HEK293 (cell line): Measurements from ENCODE around the gene CDH23.

Source experiments
- CTCF ChIA-PET: fragments of 350-600 bp; formaldehyde crosslinking; extraction: SDS; loops from one replicate; lab custom pipeline; 2021; ENCODE audit warnings: antibody characterized with exemption; lab: Yijun Ruan, JAX
- POLR2A ChIA-PET: fragments of 300-600 bp; formaldehyde crosslinking; extraction: SDS; loops from one replicate; lab custom pipeline; 2020; ENCODE audit warnings: antibody characterized with exemption, inconsistent platforms; lab: Yijun Ruan, JAX
- H3K27ac ChIP-seq: fragments of 200-500 bp; sonication (Bioruptor generic); 2 replicates; pipeline ENCODE4 v1.5.1; 2014; ENCODE audit warnings: low read depth, low read length, control low read depth, inconsistent platforms; ENCODE audit errors: extremely low read depth
- H3K36me3 ChIP-seq, 2 experiments: fragments of 200-500 bp in 1 of 2; sonication (Bioruptor generic) in 1 of 2; 1 replicate in 1 of 2; 2 replicates in 1 of 2; pipeline ENCODE4 v1.5.1; 2014 to 2017; ENCODE audit warnings: inconsistent platforms in 2 of 2, low read length in 2 of 2; ENCODE audit not compliant: control insufficient read depth in 2 of 2, insufficient read depth in 1 of 2
- H3K4me1 ChIP-seq: fragments of 200-500 bp; sonication (Bioruptor generic); 2 replicates; pipeline ENCODE4 v1.5.1; 2014; ENCODE audit warnings: mild to moderate bottlenecking, low read length, inconsistent platforms; ENCODE audit not compliant: control insufficient read depth, insufficient read depth
- H3K4me3 ChIP-seq: 2 replicates; pipeline ENCODE4 v1.5.1; 2011; ENCODE audit warnings: low read depth, mild to moderate bottlenecking, control low read depth, low read length, moderate library complexity
- H3K9me3 ChIP-seq: fragments of 200-500 bp; sonication (Bioruptor generic); 2 replicates; pipeline ENCODE4 v1.5.1; 2014; ENCODE audit warnings: low read depth, low read length, inconsistent platforms; ENCODE audit not compliant: control insufficient read depth, insufficient read depth
- EGR2 ChIP-seq: fragments of 450-650 bp; formaldehyde crosslinking; IDR thresholded peaks from 2 replicates; pipeline ENCODE4 v1.5.1; 2016; ENCODE audit warnings: low read depth, missing biosample characterization, missing genetic modification characterization
- GLI2 ChIP-seq: fragments of 450-650 bp; formaldehyde crosslinking; IDR thresholded peaks from 2 replicates; pipeline ENCODE4; 2017; ENCODE audit warnings: missing biosample characterization, missing genetic modification characterization, low read depth, borderline replicate concordance
- KLF10 ChIP-seq: fragments of 450-650 bp; IDR thresholded peaks from 2 replicates; pipeline ENCODE4 v1.5.1; 2018; ENCODE audit warnings: missing biosample characterization, mild to moderate bottlenecking, missing genetic modification characterization
- ZBTB20 ChIP-seq: fragments of 450-650 bp; formaldehyde crosslinking; IDR thresholded peaks from 2 replicates; pipeline ENCODE4 v1.5.1; 2016; ENCODE audit warnings: missing biosample characterization, missing genetic modification characterization
- ZFP3 ChIP-seq: fragments of 450-650 bp; formaldehyde crosslinking; IDR thresholded peaks from 2 replicates; pipeline ENCODE4 v1.5.1; 2016; ENCODE audit warnings: low read depth, missing biosample characterization, missing genetic modification characterization
- ZNF10 ChIP-seq: fragments of 450-650 bp; formaldehyde crosslinking; IDR thresholded peaks from 2 replicates; pipeline ENCODE4 v1.5.1; 2017; ENCODE audit warnings: missing biosample characterization, missing genetic modification characterization
- ZNF112 ChIP-seq: fragments of 450-650 bp; formaldehyde crosslinking; IDR thresholded peaks from 2 replicates; pipeline ENCODE4 v1.5.0; 2017; ENCODE audit warnings: missing biosample characterization, missing genetic modification characterization
- ZNF132 ChIP-seq: fragments of 450-650 bp; formaldehyde crosslinking; IDR thresholded peaks from 2 replicates; pipeline ENCODE4 v1.5.1; 2017; ENCODE audit warnings: missing biosample characterization, missing genetic modification characterization, borderline replicate concordance
- ZNF146 ChIP-seq: fragments of 450-650 bp; formaldehyde crosslinking; IDR thresholded peaks from 2 replicates; pipeline ENCODE4 v1.5.1; 2016; ENCODE audit warnings: missing biosample characterization, missing genetic modification characterization
- ZNF16 ChIP-seq: fragments of 450-650 bp; formaldehyde crosslinking; IDR thresholded peaks from 2 replicates; pipeline ENCODE4 v1.5.1; 2016; ENCODE audit warnings: low read depth, missing biosample characterization, missing genetic modification characterization
- ZNF169 ChIP-seq: fragments of 450-650 bp; formaldehyde crosslinking; IDR thresholded peaks from 2 replicates; pipeline ENCODE4 v1.5.1; 2016; ENCODE audit warnings: missing biosample characterization, missing genetic modification characterization
- ZNF266 ChIP-seq: fragments of 450-650 bp; formaldehyde crosslinking; IDR thresholded peaks from 2 replicates; pipeline ENCODE4 v1.5.1; 2016; ENCODE audit warnings: missing biosample characterization, missing genetic modification characterization, low read depth
- ZNF292 ChIP-seq: fragments of 450-650 bp; formaldehyde crosslinking; IDR thresholded peaks from 2 replicates; pipeline ENCODE4 v1.5.1; 2016; ENCODE audit warnings: low read depth, missing biosample characterization, missing genetic modification characterization, borderline replicate concordance
- ZNF324 ChIP-seq: fragments of 450-650 bp; formaldehyde crosslinking; IDR thresholded peaks from 2 replicates; pipeline ENCODE4 v1.5.1; 2016; ENCODE audit warnings: missing biosample characterization, missing genetic modification characterization
- ZNF354C ChIP-seq: fragments of 450-650 bp; formaldehyde crosslinking; IDR thresholded peaks from 2 replicates; pipeline ENCODE4 v1.5.1; 2016; ENCODE audit warnings: missing biosample characterization, missing genetic modification characterization, low read depth, borderline replicate concordance
- ZNF391 ChIP-seq: fragments of 450-650 bp; formaldehyde crosslinking; IDR thresholded peaks from 2 replicates; pipeline ENCODE4 v1.5.1; 2016; ENCODE audit warnings: low read depth, missing biosample characterization, missing genetic modification characterization, borderline replicate concordance
- ZNF473 ChIP-seq: fragments of 450-650 bp; formaldehyde crosslinking; IDR thresholded peaks from 2 replicates; pipeline ENCODE4 v1.5.1; 2017; ENCODE audit warnings: missing biosample characterization, missing genetic modification characterization
- ZNF510 ChIP-seq: fragments of 450-650 bp; formaldehyde crosslinking; IDR thresholded peaks from 2 replicates; pipeline ENCODE4 v1.5.1; 2018; ENCODE audit warnings: mild to moderate bottlenecking, missing genetic modification characterization, missing biosample characterization; ENCODE audit not compliant: insufficient replicate concordance
- ZNF549 ChIP-seq: fragments of 450-650 bp; IDR thresholded peaks from 2 replicates; pipeline ENCODE4 v1.5.1; 2018; ENCODE audit warnings: missing biosample characterization, missing genetic modification characterization, mild to moderate bottlenecking, inconsistent platforms, moderate library complexity
- ZNF660 ChIP-seq: fragments of 450-650 bp; IDR thresholded peaks from 2 replicates; pipeline ENCODE4 v1.5.1; 2018; ENCODE audit warnings: missing biosample characterization, mild to moderate bottlenecking, missing genetic modification characterization
- ZNF768 ChIP-seq: fragments of 450-650 bp; formaldehyde crosslinking; IDR thresholded peaks from 2 replicates; pipeline ENCODE4 v1.5.1; 2018; ENCODE audit warnings: missing biosample characterization, mild to moderate bottlenecking, missing genetic modification characterization
- ZSCAN23 ChIP-seq: fragments of 450-650 bp; formaldehyde crosslinking; IDR thresholded peaks from 2 replicates; pipeline ENCODE4 v1.5.1; 2016; ENCODE audit warnings: missing biosample characterization, missing genetic modification characterization
- ZXDB ChIP-seq: fragments of 450-650 bp; formaldehyde crosslinking; IDR thresholded peaks from 2 replicates; pipeline ENCODE4 v1.5.1; 2016; ENCODE audit warnings: missing biosample characterization, missing genetic modification characterization
- TF ChIP-seq, protein P1 (sequence below): fragments of 450-650 bp; formaldehyde crosslinking; IDR thresholded peaks from 2 replicates; pipeline ENCODE4 v1.5.1; 2016; ENCODE audit warnings: missing biosample characterization, missing genetic modification characterization
- TF ChIP-seq, protein P2 (sequence below): fragments of 450-650 bp; formaldehyde crosslinking; IDR thresholded peaks from 2 replicates; pipeline ENCODE4; 2016; ENCODE audit warnings: missing biosample characterization, missing genetic modification characterization

CDH23 gene

DNA sequence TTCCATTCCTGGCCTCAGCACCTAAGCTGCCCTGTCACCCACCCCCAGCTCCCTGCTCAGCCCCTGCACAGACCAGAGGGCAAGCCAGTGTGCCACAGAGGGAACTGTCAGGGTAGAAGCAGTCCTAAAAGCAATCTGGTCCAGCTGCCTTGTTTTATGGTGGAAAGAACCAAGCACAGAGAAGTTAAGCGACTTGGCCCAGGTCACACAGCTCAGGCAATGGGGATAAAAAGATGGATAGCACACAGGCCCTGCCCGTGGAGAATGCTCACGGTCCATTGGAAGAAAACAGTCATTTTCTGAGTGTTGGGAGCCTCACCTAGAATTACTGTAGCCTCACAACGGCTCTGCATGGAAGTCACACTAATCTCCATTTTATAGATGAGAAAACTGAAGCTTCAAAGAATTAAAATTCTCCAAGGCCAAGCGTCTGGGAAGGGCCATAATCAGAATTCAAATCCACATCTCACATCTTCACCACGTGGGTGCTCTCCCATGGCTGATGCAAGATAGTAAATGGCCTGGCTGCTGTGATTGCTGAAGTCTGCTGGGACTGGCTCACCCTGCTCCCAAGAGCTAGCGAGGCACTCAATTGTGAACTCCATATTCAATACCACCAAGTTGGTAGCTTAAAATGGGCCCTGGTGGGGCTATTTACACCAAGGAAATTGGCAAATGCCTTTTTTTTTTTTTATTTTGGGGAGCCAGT, 296.0 kb downstream of the CDH23 start:
- H3K4me3 ChIP-seq: no peak overlapping the region
- H3K9me3 ChIP-seq: no peaks in the 10 kb centered on the region
- ChIA-PET CTCF (interaction anchor here (0.5 to 9.6 kb wide), 12 partner anchors 13 to 634 kb away, joined by 3 to 105 read pairs (median 3); partner anchors contain the start of gene SLC29A3), POLR2A (no interaction called here)
- no peaks in the 10 kb centered on the region for H3K4me1 ChIP-seq
- TF ChIP-seq KLF10 (tag by site-specific recombination): no peak
- TF ChIP-seq ZNF510 (tag by site-specific recombination): no peak
- TF ChIP-seq ZNF266 (tag by site-specific recombination): no peak
- no peak for TF ChIP-seq ZNF473
- no peak for TF ChIP-seq ZNF10 (tag by site-specific recombination)
- TF ChIP-seq ZNF112: peak; percentile 65
- no peak for TF ChIP-seq ZNF354C (tag by site-specific recombination)
- no peak for TF ChIP-seq GLI2 (tag by site-specific recombination)
- TF ChIP-seq ZXDB (tag by site-specific recombination): no peak
- no peak for TF ChIP-seq ZBTB20 (tag by site-specific recombination)
- TF ChIP-seq ZNF768: peak; percentile 68
- no peak for TF ChIP-seq ZFP3
- H3K36me3 ChIP-seq: no peaks in the 10 kb centered on the region
- no peak overlapping the region for H3K27ac ChIP-seq

DNA sequence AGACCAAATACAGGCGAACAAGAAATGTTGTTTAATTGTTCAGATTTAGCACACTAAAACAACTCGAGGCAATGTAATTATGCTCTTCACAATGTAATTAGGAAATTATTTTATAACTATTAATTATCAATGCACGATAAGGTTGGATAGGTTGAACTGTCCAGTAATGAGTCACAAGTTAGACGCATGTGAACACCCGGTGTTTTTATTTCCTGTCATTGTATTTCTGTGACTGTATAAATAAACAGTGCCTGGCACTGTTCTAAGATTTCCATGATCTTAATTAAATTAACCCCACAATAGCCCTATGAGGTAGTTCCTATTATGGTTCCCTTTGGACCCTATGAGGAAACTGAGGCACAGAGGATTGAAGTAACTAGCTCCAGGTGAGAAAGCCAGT, 296.7 kb downstream of the CDH23 start:
- Histone ChIP-seq H3K9me3 (no peaks in the 10 kb centered on the region), H3K27ac (no peak overlapping the region), H3K4me3 (no peak overlapping the region), H3K36me3 (no peaks in the 10 kb centered on the region), H3K4me1 (no peaks in the 10 kb centered on the region)
- ChIA-PET POLR2A (no interaction called here), CTCF (interaction anchor here (0.5 to 9.6 kb wide), 8 partner anchors 12 to 392 kb away, joined by 3 to 105 read pairs (median 3); partner anchors contain the start of gene SLC29A3)
- TF ChIP-seq ZNF660 (tag by site-specific recombination) (no peak), ZNF169 (tag by site-specific recombination) (no peak), ZNF16 (tag by site-specific recombination) (no peak), ZNF146 (tag by site-specific recombination) (no peak), ZNF391 (tag by site-specific recombination) (no peak), ZNF549 (no peak), GLI2 (tag by site-specific recombination) (no peak), ZNF292 (tag by site-specific recombination) (no peak), ZNF324 (no peak), EGR2 (tag by site-specific recombination) (no peak), ZNF132 (no peak), ZSCAN23 (tag by site-specific recombination) (no peak)
- TF ChIP-seq, protein P1, sequence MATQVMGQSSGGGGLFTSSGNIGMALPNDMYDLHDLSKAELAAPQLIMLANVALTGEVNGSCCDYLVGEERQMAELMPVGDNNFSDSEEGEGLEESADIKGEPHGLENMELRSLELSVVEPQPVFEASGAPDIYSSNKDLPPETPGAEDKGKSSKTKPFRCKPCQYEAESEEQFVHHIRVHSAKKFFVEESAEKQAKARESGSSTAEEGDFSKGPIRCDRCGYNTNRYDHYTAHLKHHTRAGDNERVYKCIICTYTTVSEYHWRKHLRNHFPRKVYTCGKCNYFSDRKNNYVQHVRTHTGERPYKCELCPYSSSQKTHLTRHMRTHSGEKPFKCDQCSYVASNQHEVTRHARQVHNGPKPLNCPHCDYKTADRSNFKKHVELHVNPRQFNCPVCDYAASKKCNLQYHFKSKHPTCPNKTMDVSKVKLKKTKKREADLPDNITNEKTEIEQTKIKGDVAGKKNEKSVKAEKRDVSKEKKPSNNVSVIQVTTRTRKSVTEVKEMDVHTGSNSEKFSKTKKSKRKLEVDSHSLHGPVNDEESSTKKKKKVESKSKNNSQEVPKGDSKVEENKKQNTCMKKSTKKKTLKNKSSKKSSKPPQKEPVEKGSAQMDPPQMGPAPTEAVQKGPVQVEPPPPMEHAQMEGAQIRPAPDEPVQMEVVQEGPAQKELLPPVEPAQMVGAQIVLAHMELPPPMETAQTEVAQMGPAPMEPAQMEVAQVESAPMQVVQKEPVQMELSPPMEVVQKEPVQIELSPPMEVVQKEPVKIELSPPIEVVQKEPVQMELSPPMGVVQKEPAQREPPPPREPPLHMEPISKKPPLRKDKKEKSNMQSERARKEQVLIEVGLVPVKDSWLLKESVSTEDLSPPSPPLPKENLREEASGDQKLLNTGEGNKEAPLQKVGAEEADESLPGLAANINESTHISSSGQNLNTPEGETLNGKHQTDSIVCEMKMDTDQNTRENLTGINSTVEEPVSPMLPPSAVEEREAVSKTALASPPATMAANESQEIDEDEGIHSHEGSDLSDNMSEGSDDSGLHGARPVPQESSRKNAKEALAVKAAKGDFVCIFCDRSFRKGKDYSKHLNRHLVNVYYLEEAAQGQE (tag by site-specific recombination): no peak
- TF ChIP-seq, protein P2, sequence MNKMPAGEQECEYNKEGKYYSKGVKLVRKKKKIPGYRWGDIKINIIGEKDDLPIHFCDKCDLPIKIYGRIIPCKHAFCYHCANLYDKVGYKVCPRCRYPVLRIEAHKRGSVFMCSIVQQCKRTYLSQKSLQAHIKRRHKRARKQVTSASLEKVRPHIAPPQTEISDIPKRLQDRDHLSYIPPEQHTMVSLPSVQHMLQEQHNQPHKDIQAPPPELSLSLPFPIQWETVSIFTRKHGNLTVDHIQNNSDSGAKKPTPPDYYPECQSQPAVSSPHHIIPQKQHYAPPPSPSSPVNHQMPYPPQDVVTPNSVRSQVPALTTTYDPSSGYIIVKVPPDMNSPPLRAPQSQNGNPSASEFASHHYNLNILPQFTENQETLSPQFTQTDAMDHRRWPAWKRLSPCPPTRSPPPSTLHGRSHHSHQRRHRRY (tag by site-specific recombination): no peak
